HCT116 (cell line): ENCODE measurements around the gene MIER2. TPM values are rescaled to one million over a fixed set of nuclear protein-coding genes. Genes with fewer than 3 reads are reported as not detected.

Experiments used
- ATAC-seq: fragments of 200-7000 bp; cut with Tn5 transposase; 2 replicates; pipeline ENCODE4 v1.9.1; 2020; ENCODE audit warnings: mild to moderate bottlenecking, moderate library complexity
- BruUV-seq: library from RNA; stranded (reverse); fragments of 400-500 nt; replicated peaks from 2 replicates; lab custom pipeline; 2021; lab: Mats Ljungman, UMichigan
- CTCF ChIA-PET: fragments of 300-600 bp; sonication (Branson Sonifier 250); formaldehyde crosslinking; loops from one replicate; lab custom pipeline; 2021; ENCODE audit warnings: antibody characterized with exemption; lab: Charles Lee
- POLR2A ChIA-PET: fragments of 300-600, 350-600 bp; sonication (Branson Sonifier 250); formaldehyde crosslinking; loops from one replicate; lab custom pipeline; 2021; ENCODE audit warnings: antibody characterized with exemption; lab: Charles Lee
- RAD21 ChIA-PET, 2 experiments: fragments of 300-600 bp; sonication (Branson Sonifier 250); formaldehyde crosslinking; loops; one replicate each; lab custom pipeline; 2023; ENCODE audit warnings: low total read pairs in 2 of 2; ENCODE audit not compliant: uncharacterized antibody in 2 of 2, unreplicated experiment in 2 of 2, low non-redundant PET in 1 of 2; lab: Charles Lee
- DNase-seq: peaks from one replicate; pipeline ENCODE4 v3.0.0-alpha.2; 2010; ENCODE audit warnings: low read depth, low spot score
- H2AFZ ChIP-seq: fragments of 200-600 bp; shearing (Covaris generic), sonication (generic); 2 replicates; pipeline ENCODE4 v1.6.1; 2017; ENCODE audit warnings: low read depth, mixed run types, mixed read lengths, antibody characterized with exemption, low read length; ENCODE audit not compliant: poor library complexity, severe bottlenecking
- H3K27ac ChIP-seq: 2 replicates; pipeline ENCODE4 v1.5.1; 2012; ENCODE audit warnings: low read depth, low read length
- H3K27me3 ChIP-seq: fragments of 200-600 bp; sonication (generic); 2 replicates; pipeline ENCODE4 v1.6.1; 2016; ENCODE audit warnings: mixed run types, low read length, mixed read lengths; ENCODE audit not compliant: insufficient read depth
- H3K36me3 ChIP-seq, 2 experiments: fragments of 200-500 bp in 1 of 2; fragments of 200-600 bp in 1 of 2; sonication (Bioruptor generic) in 1 of 2; sonication (generic) in 1 of 2; 2 replicates each; pipeline versions ENCODE4 v1.5.1 to v1.6.1; 2014 to 2016; ENCODE audit warnings: low read length in 2 of 2, inconsistent platforms in 1 of 2, mixed read lengths in 1 of 2, mixed run types in 1 of 2; ENCODE audit not compliant: insufficient read depth in 2 of 2, control insufficient read depth in 1 of 2
- H3K4me1 ChIP-seq, 2 experiments: fragments of 200-600 bp in 1 of 2; sonication (generic) in 1 of 2; 2 replicates each; pipeline versions ENCODE4 v1.5.1 to v1.6.1; 2012 to 2017; ENCODE audit warnings: low read length in 2 of 2, inconsistent platforms in 1 of 2, mild to moderate bottlenecking in 1 of 2, mixed read lengths in 1 of 2, mixed run types in 1 of 2, moderate library complexity in 1 of 2; ENCODE audit not compliant: insufficient read depth in 2 of 2, control insufficient read depth in 1 of 2
- H3K4me2 ChIP-seq: fragments of 200-600 bp; sonication (generic); 2 replicates; pipeline ENCODE4 v1.6.1; 2017; ENCODE audit warnings: mixed run types, low read length, mixed read lengths
- H3K4me3 ChIP-seq, 2 experiments: fragments of 200-600 bp in 1 of 2; sonication (generic) in 1 of 2; replicated peaks in 1 of 2; 2 replicates each; pipeline ENCODE4 v1.5.1; 2011 to 2016; ENCODE audit warnings: low read length in 2 of 2, control low read depth in 1 of 2, low read depth in 1 of 2, mild to moderate bottlenecking in 1 of 2, mixed read lengths in 1 of 2, mixed run types in 1 of 2
- H3K79me2 ChIP-seq: fragments of 200-600 bp; sonication (generic); 2 replicates; pipeline ENCODE4 v1.6.1; 2017; ENCODE audit warnings: mild to moderate bottlenecking, mixed run types, low read length, moderate library complexity, mixed read lengths; ENCODE audit not compliant: insufficient read depth
- H3K9ac ChIP-seq: fragments of 200-600 bp; sonication (generic); 2 replicates; pipeline ENCODE4 v1.6.1; 2016; ENCODE audit warnings: low read length, mixed read lengths
- H3K9me2 ChIP-seq: fragments of 200-600 bp; sonication (generic), shearing (Covaris generic); 2 replicates; pipeline ENCODE4 v1.6.1; 2017; ENCODE audit warnings: mixed run types, mild to moderate bottlenecking, moderate library complexity; ENCODE audit not compliant: insufficient read depth
- H3K9me3 ChIP-seq, 2 experiments: fragments of 200-500 bp in 1 of 2; fragments of 200-600 bp in 1 of 2; sonication (Bioruptor generic) in 1 of 2; sonication (generic) in 1 of 2; 2 replicates each; pipeline ENCODE4 v1.6.1; 2014 to 2017; ENCODE audit warnings: low read length in 2 of 2, mixed read lengths in 2 of 2, inconsistent platforms in 1 of 2, low read depth in 1 of 2, mild to moderate bottlenecking in 1 of 2, mixed run types in 1 of 2, moderate library complexity in 1 of 2; ENCODE audit not compliant: control insufficient read depth in 1 of 2, insufficient read depth in 1 of 2
- H4K20me1 ChIP-seq: fragments of 200-600 bp; sonication (generic), shearing (Covaris generic); 2 replicates; pipeline ENCODE4 v1.6.1; 2017; ENCODE audit warnings: mixed run types, mild to moderate bottlenecking, moderate library complexity; ENCODE audit not compliant: insufficient read depth
- CBX3 ChIP-seq: IDR thresholded peaks from 2 replicates; pipeline ENCODE4 v1.6.1; 2012; ENCODE audit warnings: low read depth
- EZH2 ChIP-seq: fragments of 200-600 bp; sonication (generic); IDR thresholded peaks from 2 replicates; pipeline ENCODE4 v1.6.1; 2017; ENCODE audit warnings: antibody characterized with exemption, mixed run types
- EZH2phosphoT487 ChIP-seq: fragments of 200-600 bp; IDR thresholded peaks from 2 replicates; pipeline ENCODE4 v1.6.1; 2018; ENCODE audit warnings: antibody characterized with exemption, borderline replicate concordance
- FOSL1 ChIP-seq: IDR thresholded peaks from 2 replicates; pipeline ENCODE4 v1.6.1; 2012; ENCODE audit warnings: low read depth
- POLR2AphosphoS5 ChIP-seq: IDR thresholded peaks from 2 replicates; pipeline ENCODE4 v1.6.1; 2011; ENCODE audit warnings: mild to moderate bottlenecking, low read depth, low read length, moderate library complexity
- TCF7L2 ChIP-seq: IDR thresholded peaks from 2 replicates; pipeline ENCODE4 v1.7.0; 2011; ENCODE audit warnings: borderline replicate concordance, inconsistent platforms; ENCODE audit not compliant: insufficient read depth, insufficient read length; ENCODE audit errors: extremely low read depth
- ZFX ChIP-seq: fragments of 450-650 bp; IDR thresholded peaks from 2 replicates; pipeline ENCODE4 v1.6.1; 2017
- intact Hi-C: fragments of 100-400 bp; cut with micrococcal nuclease; formaldehyde crosslinking; loops from 2 replicates; pipeline ENCODE4 v1.10.0; 2022
- total RNA-seq: library from RNA; stranded (reverse); gene quantifications from one replicate; pipeline ENCODE4 v1.2.1, GENCODE V29; 2021; ENCODE audit not compliant: unreplicated experiment
- TF ChIP-seq, protein P1 (sequence below): IDR thresholded peaks from 2 replicates; pipeline ENCODE4 v1.6.1; 2012
- TF ChIP-seq, protein P2 (sequence below): IDR thresholded peaks from 2 replicates; pipeline ENCODE4 v1.6.1; 2011; ENCODE audit warnings: mild to moderate bottlenecking, low read length, moderate library complexity; ENCODE audit not compliant: insufficient replicate concordance; ENCODE audit errors: extremely low read depth

The MIER2 gene
- total RNA-seq, 1 experiment from 2014 or later: 41.5 TPM

DNA sequence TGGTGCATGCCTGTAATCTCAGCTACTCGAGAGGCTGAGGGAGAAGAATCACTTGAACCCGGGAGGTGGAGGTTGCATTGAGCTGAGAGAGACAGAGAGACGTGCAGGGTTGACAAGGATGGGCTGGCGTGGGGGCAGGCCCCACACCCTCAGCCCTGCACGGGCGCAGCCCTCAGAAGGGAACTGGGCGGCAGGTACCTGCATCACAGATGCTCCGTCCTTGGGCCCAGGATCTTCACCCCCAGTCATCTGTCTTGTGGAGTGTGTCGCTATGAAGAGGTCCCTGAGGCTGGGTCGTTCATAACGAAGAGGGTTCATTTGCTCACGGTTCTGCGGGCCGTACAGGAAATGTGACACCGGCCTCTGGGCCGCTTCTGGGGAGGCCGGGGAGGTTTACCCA lies 44.1 kb upstream of the MIER2 start:
- Histone ChIP-seq H4K20me1 (no peaks in the 10 kb centered on the region), H3K4me2 (no peak overlapping the region), H3K9ac (no peak overlapping the region), H3K36me3 (no peaks in the 10 kb centered on the region), H3K9me3 (peaks cover 0 to 3% of the 10 kb centered on the region in 2 experiments; a peak in 1 of 4 replicates), H2AFZ (no peak overlapping the region), H3K79me2 (no peaks in the 10 kb centered on the region), H3K4me1 (no peaks in the 10 kb centered on the region), H3K9me2 (no peaks in the 10 kb centered on the region), H3K27me3 (no peaks in the 10 kb centered on the region), H3K27ac (no peak overlapping the region), H3K4me3 (no peak overlapping the region)
- ChIA-PET POLR2A (no interaction called here), RAD21 (no interaction called here), CTCF (no interaction called here)
- TF ChIP-seq, protein P1, sequence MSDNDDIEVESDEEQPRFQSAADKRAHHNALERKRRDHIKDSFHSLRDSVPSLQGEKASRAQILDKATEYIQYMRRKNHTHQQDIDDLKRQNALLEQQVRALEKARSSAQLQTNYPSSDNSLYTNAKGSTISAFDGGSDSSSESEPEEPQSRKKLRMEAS: no peak
- TF ChIP-seq, protein P2, sequence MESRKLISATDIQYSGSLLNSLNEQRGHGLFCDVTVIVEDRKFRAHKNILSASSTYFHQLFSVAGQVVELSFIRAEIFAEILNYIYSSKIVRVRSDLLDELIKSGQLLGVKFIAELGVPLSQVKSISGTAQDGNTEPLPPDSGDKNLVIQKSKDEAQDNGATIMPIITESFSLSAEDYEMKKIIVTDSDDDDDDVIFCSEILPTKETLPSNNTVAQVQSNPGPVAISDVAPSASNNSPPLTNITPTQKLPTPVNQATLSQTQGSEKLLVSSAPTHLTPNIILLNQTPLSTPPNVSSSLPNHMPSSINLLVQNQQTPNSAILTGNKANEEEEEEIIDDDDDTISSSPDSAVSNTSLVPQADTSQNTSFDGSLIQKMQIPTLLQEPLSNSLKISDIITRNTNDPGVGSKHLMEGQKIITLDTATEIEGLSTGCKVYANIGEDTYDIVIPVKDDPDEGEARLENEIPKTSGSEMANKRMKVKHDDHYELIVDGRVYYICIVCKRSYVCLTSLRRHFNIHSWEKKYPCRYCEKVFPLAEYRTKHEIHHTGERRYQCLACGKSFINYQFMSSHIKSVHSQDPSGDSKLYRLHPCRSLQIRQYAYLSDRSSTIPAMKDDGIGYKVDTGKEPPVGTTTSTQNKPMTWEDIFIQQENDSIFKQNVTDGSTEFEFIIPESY: no peak
- TF ChIP-seq TCF7L2 (no peak), CBX3 (no peak), FOSL1 (no peak), EZH2 (no peak), ZFX (no peak), POLR2AphosphoS5 (no peak), EZH2phosphoT487 (no peak)
- BruUV-seq: no TSS peak
- DNase-seq (no peak), ATAC-seq (no peak)
- intact Hi-C loops: loop anchor here (10.0 kb wide), 1 partner anchor 116 kb away; the partner anchor contains the start of gene TPGS1
